H9 (cell line): ENCODE measurements around the gene TMEM233. TPM values are rescaled to one million over a fixed set of nuclear protein-coding genes. Genes with fewer than 3 reads are reported as not detected.
"Not testable (repeated sequence)": the region's sequence is repeated elsewhere in the genome, so short reads cannot be mapped to it uniquely, and the experiment has no call there.

ENCODE experiments used
- DNase-seq: peaks from one replicate; pipeline ENCODE4 v3.0.0-alpha.2; 2017
- H2AFZ ChIP-seq: one replicate; pipeline ENCODE4 v1.6.1; 2013; ENCODE audit warnings: mild to moderate bottlenecking, low read length, control low read depth, moderate library complexity
- H2AK5ac ChIP-seq: 2 replicates; pipeline ENCODE4 v1.6.1; 2013; ENCODE audit warnings: low read length, control low read depth, mixed read lengths; ENCODE audit not compliant: insufficient read length
- H2BK120ac ChIP-seq: one replicate; pipeline ENCODE4 v1.6.1; 2013; ENCODE audit warnings: low read depth, mild to moderate bottlenecking, low read length, control low read depth, inconsistent platforms; ENCODE audit not compliant: poor library complexity, severe bottlenecking
- H2BK12ac ChIP-seq: 2 replicates; pipeline ENCODE4 v1.6.1; 2013; ENCODE audit warnings: low read length, control low read depth, mixed read lengths, low read depth; ENCODE audit not compliant: insufficient read length
- H2BK15ac ChIP-seq: 2 replicates; pipeline ENCODE4 v1.6.1; 2013; ENCODE audit warnings: low read depth, low read length, control low read depth
- H2BK20ac ChIP-seq: one replicate; pipeline ENCODE4 v1.6.1; 2013; ENCODE audit warnings: low read depth, mild to moderate bottlenecking, low read length, control low read depth, inconsistent platforms; ENCODE audit not compliant: poor library complexity, severe bottlenecking
- H2BK5ac ChIP-seq: 2 replicates; pipeline ENCODE4 v1.6.1; 2013; ENCODE audit warnings: low read length, control low read depth, mixed read lengths; ENCODE audit not compliant: insufficient read length
- H3K14ac ChIP-seq: 2 replicates; pipeline ENCODE4 v1.6.1; 2013; ENCODE audit warnings: low read length, control low read depth; ENCODE audit not compliant: insufficient read depth
- H3K18ac ChIP-seq: 2 replicates; pipeline ENCODE4 v1.6.1; 2013; ENCODE audit warnings: low read depth, mild to moderate bottlenecking, mixed read lengths, low read length, control low read depth; ENCODE audit not compliant: insufficient read length
- H3K23ac ChIP-seq: 2 replicates; pipeline ENCODE4 v1.6.1; 2013; ENCODE audit warnings: low read length, control low read depth, mixed read lengths, low read depth; ENCODE audit not compliant: insufficient read length
- H3K23me2 ChIP-seq: 2 replicates; pipeline ENCODE4 v1.6.1; 2013; ENCODE audit warnings: low read depth, mild to moderate bottlenecking, mixed read lengths, low read length, control low read depth; ENCODE audit not compliant: insufficient read length, poor library complexity, severe bottlenecking
- H3K27ac ChIP-seq: 2 replicates; pipeline ENCODE4 v1.5.1; 2013; ENCODE audit warnings: low read length, control low read depth, mixed read lengths, low read depth; ENCODE audit not compliant: insufficient read length
- H3K27me3 ChIP-seq: 2 replicates; pipeline ENCODE4 v1.6.1; 2013; ENCODE audit warnings: low read length, control low read depth, inconsistent platforms; ENCODE audit not compliant: insufficient read depth
- H3K4ac ChIP-seq: 2 replicates; pipeline ENCODE4 v1.6.1; 2013; ENCODE audit warnings: low read depth, mild to moderate bottlenecking, control low read depth, inconsistent platforms, low read length, moderate library complexity
- H3K4me1 ChIP-seq: 2 replicates; pipeline ENCODE4 v1.6.1; 2013; ENCODE audit warnings: low read length, control low read depth, inconsistent platforms; ENCODE audit not compliant: insufficient read depth
- H3K4me2 ChIP-seq: 2 replicates; pipeline ENCODE4 v1.6.1; 2013; ENCODE audit warnings: low read length, control low read depth, mixed read lengths; ENCODE audit not compliant: insufficient read length, insufficient read depth
- H3K56ac ChIP-seq: 2 replicates; pipeline ENCODE4 v1.6.1; 2013; ENCODE audit warnings: low read depth, mild to moderate bottlenecking, mixed read lengths, low read length, control low read depth; ENCODE audit not compliant: insufficient read length
- H3K79me1 ChIP-seq: 2 replicates; pipeline ENCODE4 v1.6.1; 2013; ENCODE audit warnings: low read depth, mild to moderate bottlenecking, moderate library complexity, low read length, control low read depth, inconsistent platforms; ENCODE audit not compliant: insufficient read depth, poor library complexity, severe bottlenecking
- H3K79me2 ChIP-seq: 2 replicates; pipeline ENCODE4 v1.6.1; 2013; ENCODE audit warnings: low read length, control low read depth, inconsistent platforms; ENCODE audit not compliant: insufficient read depth
- H3K9ac ChIP-seq: 2 replicates; pipeline ENCODE4 v1.6.1; 2013; ENCODE audit warnings: low read length, control low read depth, mixed read lengths; ENCODE audit not compliant: insufficient read length; ENCODE audit errors: extremely low read depth
- H3K9me3 ChIP-seq: one replicate; pipeline ENCODE4 v1.6.1; 2013; ENCODE audit warnings: low read depth, low read length, inconsistent platforms; ENCODE audit not compliant: control insufficient read depth
- H3T11ph ChIP-seq: one replicate; pipeline ENCODE4 v1.6.1; 2013; ENCODE audit warnings: mild to moderate bottlenecking, low read length, control low read depth, inconsistent platforms
- H4K20me1 ChIP-seq: one replicate; pipeline ENCODE4 v1.6.1; 2013; ENCODE audit not compliant: control insufficient read depth, insufficient read length, insufficient read depth
- H4K5ac ChIP-seq: 2 replicates; pipeline ENCODE4 v1.6.1; 2013; ENCODE audit warnings: low read depth, mild to moderate bottlenecking, mixed read lengths, low read length, control low read depth; ENCODE audit not compliant: insufficient read length
- H4K8ac ChIP-seq: replicated peaks from 2 replicates; pipeline ENCODE4 v1.6.1; 2013; ENCODE audit warnings: low read length, control low read depth, mixed read lengths, low read depth; ENCODE audit not compliant: insufficient read length
- H4K91ac ChIP-seq: 2 replicates; pipeline ENCODE4 v1.6.1; 2013; ENCODE audit warnings: low read depth, mild to moderate bottlenecking, moderate library complexity, mixed read lengths, low read length, control low read depth; ENCODE audit not compliant: insufficient read length
- H3K27ac Mint-ChIP-seq, 3 experiments: 2 replicates in 2 of 3; 3 replicates in 1 of 3; pipeline ENCODE4 v1.8.0; 2020 to 2021; ENCODE audit warnings: mixed read lengths in 3 of 3, mild to moderate bottlenecking in 1 of 3, moderate library complexity in 1 of 3
- H3K27me3 Mint-ChIP-seq: 2 replicates; pipeline ENCODE4 v1.8.0; 2021; ENCODE audit warnings: low read depth, mild to moderate bottlenecking, moderate library complexity, mixed read lengths
- H3K36me3 Mint-ChIP-seq, 3 experiments: 2 replicates in 2 of 3; 3 replicates in 1 of 3; pipeline ENCODE4 v1.8.0; 2020 to 2021; ENCODE audit warnings: low read depth in 3 of 3, mixed read lengths in 3 of 3; ENCODE audit not compliant: insufficient read depth in 1 of 3
- H3K4me1 Mint-ChIP-seq, 2 experiments: 2 replicates each; pipeline ENCODE4 v1.8.0; 2020; ENCODE audit warnings: mixed read lengths in 2 of 2
- H3K4me3 Mint-ChIP-seq, 2 experiments: 2 replicates in 1 of 2; 3 replicates in 1 of 2; pipeline ENCODE4 v1.8.0; 2020 to 2021; ENCODE audit warnings: mild to moderate bottlenecking in 2 of 2, mixed read lengths in 2 of 2, moderate library complexity in 1 of 2
- H3K9me3 Mint-ChIP-seq, 2 experiments: 2 replicates in 1 of 2; 3 replicates in 1 of 2; pipeline ENCODE4 v1.8.0; 2020; ENCODE audit warnings: mild to moderate bottlenecking in 2 of 2, mixed read lengths in 2 of 2, moderate library complexity in 1 of 2
- CTCF ChIP-seq: fragments of 200-600 bp; sonication (generic); conservative IDR thresholded peaks from 3 replicates; pipeline ENCODE4 v1.8.0; 2021; ENCODE audit warnings: antibody characterized with exemption, mild to moderate bottlenecking
- WGBS: extraction: QIAGEN DNeasy Blood & Tissue Kit; methylation state at CpG from one replicate; pipeline ENCODE4 v1.1.7; 2013; ENCODE audit warnings: missing lambda C conversion rate, low lambda C conversion rate, mixed read lengths; ENCODE audit not compliant: insufficient read length; ENCODE audit errors: extremely low coverage; 5-methylcytosine and 5-hydroxymethylcytosine counted together
- total RNA-seq: library from RNA; stranded (reverse); gene quantifications from 2 replicates; pipeline ENCODE4 v1.2.1, GENCODE V29; 2021

Gene TMEM233
- total RNA-seq, 1 experiment from 2014 or later, result not detected

GRCh38 chr12:119615518-119616475 is 22.2 kb downstream of the TMEM233 start:
- Histone ChIP-seq H4K20me1 (no peaks in the 10 kb centered on the region), H3K14ac (no peak overlapping the region), H2BK5ac (no peak overlapping the region), H3K79me1 (no peaks in the 10 kb centered on the region), H2BK120ac (no peak overlapping the region), H4K8ac (no peak overlapping the region), H4K91ac (no peak overlapping the region), H2BK15ac (no peak overlapping the region), H3K23ac (no peak overlapping the region), H2BK20ac (no peak overlapping the region), H4K5ac (no peak overlapping the region), H3K4ac (no peak overlapping the region), H2BK12ac (no peak overlapping the region), H3K4me2 (no peak overlapping the region), H3K79me2 (no peaks in the 10 kb centered on the region), H3K56ac (no peak overlapping the region), H2AK5ac (no peak overlapping the region), H2AFZ (no peak overlapping the region), H3K23me2 (no peaks in the 10 kb centered on the region), H3K27ac (no peak overlapping the region), H3T11ph (no peak overlapping the region), H3K27me3 (no peaks in the 10 kb centered on the region), H3K4me1 (no peaks in the 10 kb centered on the region), H3K18ac (no peak overlapping the region), H3K9ac (no peak overlapping the region), H3K9me3 (no peaks in the 10 kb centered on the region)
- no peak for DNase-seq
- peaks cover 21 to 25% of the 10 kb centered on the region in 2 experiments for H3K9me3 Mint-ChIP-seq
- no peak for TF ChIP-seq CTCF
- WGBS, result no CpG with 5 or more reads among the region's 9 CpGs
- no peaks in the 10 kb centered on the region for H3K4me1 Mint-ChIP-seq
- peaks cover 14% of the 10 kb centered on the region for H3K27me3 Mint-ChIP-seq
- no peak overlapping the region for H3K4me3 Mint-ChIP-seq
- peaks cover 3 to 12% (median 5%) of the 10 kb centered on the region in 3 experiments for H3K36me3 Mint-ChIP-seq
- H3K27ac Mint-ChIP-seq, result no peak overlapping the region

- Mint-ChIP-seq H3K9me3 (peaks cover 20 to 22% of the 10 kb centered on the region in 2 experiments), H3K36me3 (peaks cover 3 to 12% (median 5%) of the 10 kb centered on the region in 3 experiments), H3K27me3 (peaks cover 29% of the 10 kb centered on the region)
- not testable (repeated sequence) for H4K91ac ChIP-seq, H2BK120ac ChIP-seq, H3K4me1 ChIP-seq, H3K9me3 ChIP-seq, H3T11ph ChIP-seq, H2BK15ac ChIP-seq, H3K23me2 ChIP-seq, H3K27me3 ChIP-seq, H3K27ac ChIP-seq, H4K8ac ChIP-seq, H2BK5ac ChIP-seq, H3K9ac ChIP-seq, H2AFZ ChIP-seq, H2BK20ac ChIP-seq, H3K27ac Mint-ChIP-seq, H3K4me1 Mint-ChIP-seq, H3K18ac ChIP-seq, H3K79me2 ChIP-seq, H2BK12ac ChIP-seq, DNase-seq, H3K79me1 ChIP-seq, H3K23ac ChIP-seq, H3K56ac ChIP-seq, H3K14ac ChIP-seq, H4K5ac ChIP-seq, H3K4me3 Mint-ChIP-seq, H3K4ac ChIP-seq, H4K20me1 ChIP-seq, H2AK5ac ChIP-seq, H3K4me2 ChIP-seq
- WGBS, result no CpG with 5 or more reads among the region's 1 CpG
Observed at GRCh38 chr12:119618328-119618896, 24.8 kb downstream of the TMEM233 start.
